C4-2B (cell line): ENCODE results near the gene PDK2.

Source experiments
- CTCF ChIP-seq: fragments of 450-650 bp; conservative IDR thresholded peaks from 2 replicates; pipeline ENCODE4 v1.5.1; 2017; ENCODE audit warnings: mild to moderate bottlenecking
- ZFX ChIP-seq: fragments of 450-650 bp; IDR thresholded peaks from 2 replicates; pipeline ENCODE4 v1.6.1; 2017

GRCh38 chr17:50103252-50103651 lies 8.1 kb downstream of the PDK2 start:
- no peak for TF ChIP-seq CTCF
- TF ChIP-seq ZFX, result no peak
